RWPE1 (cell line): ENCODE results near the gene COL11A1.

Experiments used
- CTCF ChIA-PET: fragments of 350-600 bp; sonication (Branson Sonifier 250); formaldehyde crosslinking; extraction: SDS; loops from one replicate; lab custom pipeline; 2021; lab: Yijun Ruan, JAX
- POLR2A ChIA-PET: fragments of 400-600 bp; formaldehyde crosslinking; extraction: SDS; loops from one replicate; lab custom pipeline; 2020; ENCODE audit warnings: antibody characterized with exemption; ENCODE audit not compliant: low non-redundant PET; lab: Yijun Ruan, JAX
- DNase-seq: peaks from one replicate; pipeline ENCODE4 v3.0.0; 2012; ENCODE audit warnings: low spot score
- H3K27ac ChIP-seq: fragments of 450-650 bp; 2 replicates; pipeline ENCODE4 v1.5.1; 2017
- TF ChIP-seq, protein P1 (sequence below): fragments of 450-650 bp; conservative IDR thresholded peaks from 2 replicates; pipeline ENCODE4 v1.5.1; 2017; ENCODE audit warnings: low read depth, mild to moderate bottlenecking

The COL11A1 gene

DNA sequence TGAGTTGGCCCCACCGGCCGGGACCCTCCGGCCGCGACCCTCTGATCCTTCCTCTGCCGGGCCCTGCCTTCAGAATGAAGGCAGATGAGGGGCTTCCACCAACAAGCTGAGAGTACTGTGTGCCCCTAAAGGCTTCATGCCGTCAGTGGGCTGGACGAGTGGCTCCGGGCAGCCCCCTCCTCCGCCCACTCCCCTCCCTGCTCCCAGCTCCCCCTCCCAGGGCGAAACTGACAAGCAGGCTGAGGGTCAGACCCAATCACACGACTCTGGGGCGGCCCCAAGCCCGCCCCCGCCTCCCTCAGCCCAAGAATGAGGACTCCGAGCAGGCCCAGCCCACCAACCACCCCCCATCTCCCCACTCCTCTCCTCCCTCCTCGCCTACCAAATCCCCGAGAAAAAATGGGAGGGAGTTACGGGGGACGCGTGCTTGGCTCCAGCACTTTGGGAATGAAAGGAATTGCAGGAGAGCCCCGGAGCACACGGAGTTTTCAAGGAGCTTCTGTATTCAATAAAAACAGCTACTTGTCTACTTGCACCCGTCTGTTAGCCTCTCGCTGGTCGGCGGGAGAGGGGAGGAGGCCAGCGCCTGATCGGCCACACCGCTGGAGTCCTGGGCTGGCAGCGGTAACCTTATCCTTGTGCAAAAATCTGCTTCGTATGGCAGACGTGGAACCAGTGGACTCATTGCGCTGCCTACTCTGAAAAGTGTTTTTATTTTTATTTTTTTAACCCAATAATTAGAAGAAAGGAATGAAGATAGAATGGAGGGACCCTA, at the start of gene COL11A1:
COL11A1 (minus strand) TSS at position 147 of the 775 bp plus-strand sequence. CDS start 344 bp downstream, outside the sequence.
- ChIA-PET POLR2A (no interaction called here), CTCF (interaction anchor here (2.8 kb wide), 1 partner anchor 353 kb away, joined by 14 read pairs; no protein-coding TSS in a partner anchor)
- TF ChIP-seq, protein P1, sequence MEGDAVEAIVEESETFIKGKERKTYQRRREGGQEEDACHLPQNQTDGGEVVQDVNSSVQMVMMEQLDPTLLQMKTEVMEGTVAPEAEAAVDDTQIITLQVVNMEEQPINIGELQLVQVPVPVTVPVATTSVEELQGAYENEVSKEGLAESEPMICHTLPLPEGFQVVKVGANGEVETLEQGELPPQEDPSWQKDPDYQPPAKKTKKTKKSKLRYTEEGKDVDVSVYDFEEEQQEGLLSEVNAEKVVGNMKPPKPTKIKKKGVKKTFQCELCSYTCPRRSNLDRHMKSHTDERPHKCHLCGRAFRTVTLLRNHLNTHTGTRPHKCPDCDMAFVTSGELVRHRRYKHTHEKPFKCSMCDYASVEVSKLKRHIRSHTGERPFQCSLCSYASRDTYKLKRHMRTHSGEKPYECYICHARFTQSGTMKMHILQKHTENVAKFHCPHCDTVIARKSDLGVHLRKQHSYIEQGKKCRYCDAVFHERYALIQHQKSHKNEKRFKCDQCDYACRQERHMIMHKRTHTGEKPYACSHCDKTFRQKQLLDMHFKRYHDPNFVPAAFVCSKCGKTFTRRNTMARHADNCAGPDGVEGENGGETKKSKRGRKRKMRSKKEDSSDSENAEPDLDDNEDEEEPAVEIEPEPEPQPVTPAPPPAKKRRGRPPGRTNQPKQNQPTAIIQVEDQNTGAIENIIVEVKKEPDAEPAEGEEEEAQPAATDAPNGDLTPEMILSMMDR = no peak
- DNase-seq = no peak
- no peak within 1 kb of the TSS for H3K27ac ChIP-seq

DNA sequence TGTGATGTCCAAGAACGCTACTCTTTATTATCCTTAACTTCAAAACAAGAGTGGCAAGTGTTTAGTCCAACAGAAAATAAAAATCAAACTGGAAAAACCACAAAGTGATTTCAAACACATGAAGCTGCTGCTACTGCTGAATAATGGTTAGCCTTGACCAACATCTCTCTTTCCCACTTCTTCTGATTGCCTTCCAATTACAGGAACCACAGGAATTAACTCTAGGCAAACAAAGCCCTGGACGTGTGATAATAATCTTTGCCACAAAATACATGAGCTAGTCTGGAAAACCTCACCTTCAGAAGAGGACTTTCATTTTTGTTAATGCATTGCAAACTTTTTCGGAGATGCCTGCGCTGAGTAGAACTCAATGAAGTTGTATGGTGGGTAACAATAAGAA, 48.6 kb upstream of the COL11A1 start:
- ChIA-PET CTCF (interaction anchor here (0.6 kb wide), 1 partner anchor 482 kb away, joined by 3 read pairs; no protein-coding TSS in a partner anchor), POLR2A (no interaction called here)
- no peak for DNase-seq
- TF ChIP-seq, protein P1 = no peak
- H3K27ac ChIP-seq = no peak overlapping the region

DNA sequence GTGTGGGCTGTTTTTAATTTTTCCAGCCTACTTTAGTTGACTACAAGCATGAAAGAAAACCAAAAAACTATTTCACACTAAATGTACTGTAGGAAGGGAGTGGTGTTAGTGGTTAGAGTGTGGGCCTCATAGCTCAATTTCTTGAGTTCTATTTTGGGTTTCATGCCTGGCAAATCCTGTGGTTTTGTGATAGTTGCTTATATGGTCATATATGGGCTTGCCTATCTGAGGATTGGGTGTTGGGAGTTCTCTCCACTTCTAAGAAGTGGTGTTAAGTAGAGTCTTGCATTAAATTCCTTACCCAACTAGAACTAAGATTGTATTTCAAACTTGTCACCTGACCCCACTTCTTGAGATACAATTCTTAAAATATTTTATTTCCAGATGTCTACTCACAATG, 37.8 kb upstream of the COL11A1 start:
- TF ChIP-seq, protein P1 = no peak
- POLR2A ChIA-PET = no interaction called here
- H3K27ac ChIP-seq = no peak overlapping the region

DNA sequence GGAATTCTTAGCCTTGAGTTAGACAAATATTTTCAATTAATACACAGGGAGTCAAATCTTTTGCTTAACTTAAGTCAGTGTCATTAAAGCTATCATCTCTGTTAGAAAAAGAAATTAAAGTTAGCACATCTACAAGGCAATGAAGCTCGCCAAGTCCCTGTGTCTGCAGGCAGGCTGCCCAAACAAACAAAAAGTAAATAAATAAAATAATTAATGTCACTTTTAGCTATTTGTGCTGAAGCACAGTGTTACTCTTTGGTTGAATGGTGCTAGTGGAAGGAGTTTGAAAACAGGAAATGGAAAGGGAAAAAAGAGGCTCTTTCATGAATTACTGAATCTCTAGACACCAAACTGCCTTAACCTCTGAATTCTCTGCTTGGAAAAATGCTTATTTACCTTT, 37.1 kb upstream of the COL11A1 start:
- CTCF ChIA-PET = no interaction called here
- H3K27ac ChIP-seq = no peak overlapping the region
- TF ChIP-seq, protein P1 = no peak
- DNase-seq = no peak
- POLR2A ChIA-PET = no interaction called here

More for the DNA sequence above, 37.8 kb upstream of the COL11A1 start:
- CTCF ChIA-PET = interaction anchor here (0.6 kb wide), 1 partner anchor 46 kb away, joined by 4 read pairs; no protein-coding TSS in a partner anchor
- no peak for DNase-seq

DNA sequence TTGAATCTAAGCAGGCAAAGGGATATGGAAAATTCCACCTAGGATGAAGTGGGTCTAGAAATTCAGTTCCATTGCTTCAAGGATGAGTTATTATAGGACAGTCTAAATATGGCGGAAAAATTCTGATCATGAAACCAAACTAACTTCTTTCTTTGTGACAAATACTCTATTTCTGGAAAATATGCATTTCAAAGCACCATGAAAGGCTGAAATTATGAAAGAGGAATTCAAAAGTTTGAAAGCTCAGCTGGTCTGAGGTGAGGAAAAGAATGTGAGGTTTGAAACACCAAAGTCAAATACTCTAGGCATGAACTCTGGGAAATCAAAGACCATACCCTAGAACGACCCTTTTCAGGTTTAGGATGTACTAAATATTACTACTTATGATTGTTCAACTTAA, 36.4 kb upstream of the COL11A1 start:
- ChIA-PET POLR2A (no interaction called here), CTCF (no interaction called here)
- TF ChIP-seq, protein P1 = no peak
- H3K27ac ChIP-seq = no peak overlapping the region
- no peak for DNase-seq

DNA sequence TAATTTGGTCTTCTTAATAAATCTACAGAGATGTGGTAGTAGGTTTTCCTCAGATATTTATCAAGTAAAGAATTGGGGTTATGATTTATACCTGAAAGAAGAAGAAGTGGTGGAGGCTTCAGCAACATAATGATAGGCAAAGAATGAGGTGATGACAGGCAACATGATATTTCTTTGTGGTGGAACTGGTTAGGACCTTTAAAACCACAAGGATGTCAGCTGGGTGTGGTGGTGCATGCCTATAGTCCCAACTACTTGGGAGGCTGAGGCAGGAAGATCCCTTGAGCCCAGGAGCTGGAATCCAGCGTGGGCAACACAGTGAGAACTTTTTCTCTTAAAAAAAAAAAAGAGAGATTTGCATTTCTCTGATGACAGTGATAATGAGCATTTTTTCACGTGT, 34.1 kb upstream of the COL11A1 start:
- TF ChIP-seq, protein P1 = no peak
- H3K27ac ChIP-seq = no peak overlapping the region
- ChIA-PET CTCF (no interaction called here), POLR2A (no interaction called here)
- DNase-seq = no peak
